Ascending aorta (tissue), 2 donors: ENCODE results near the gene ARHGEF28. TPM values are rescaled to one million over a fixed set of nuclear protein-coding genes. Genes with fewer than 3 reads are reported as not detected.

Experiments used
- DNase-seq, 2 donors: peaks; one replicate each; pipeline ENCODE4 v3.0.0-alpha.2; 2019; ENCODE audit warnings: low spot score in 2 of 2
- H3K27ac ChIP-seq, 2 donors: fragments of 200-600 bp; sonication (generic); one replicate each; pipeline ENCODE4 v1.5.1; 2016 to 2017; ENCODE audit warnings: mild to moderate bottlenecking in 1 of 2
- H3K27me3 ChIP-seq: fragments of 200-600 bp; sonication (generic); one replicate; pipeline ENCODE4 v1.5.1; 2017
- H3K36me3 ChIP-seq, 2 donors: fragments of 200-600 bp; sonication (generic); one replicate each; pipeline ENCODE4 v1.5.1; 2016
- H3K4me1 ChIP-seq, 2 donors: fragments of 200-600 bp; sonication (generic); one replicate each; pipeline ENCODE4 v1.5.1; 2016 to 2017; ENCODE audit warnings: mild to moderate bottlenecking in 1 of 2
- H3K4me3 ChIP-seq, 2 donors: fragments of 200-600 bp; sonication (generic); one replicate each; pipeline ENCODE4 v1.5.1; 2016 to 2017; ENCODE audit warnings: mild to moderate bottlenecking in 1 of 2
- H3K9me3 ChIP-seq, 2 donors: fragments of 200-600 bp; sonication (generic); one replicate each; pipeline ENCODE4 v1.5.1; 2016
- CTCF ChIP-seq, 3 experiments: fragments of 200-600 bp in 2 of 3; fragments of 450-650 bp in 1 of 3; sonication (generic) in 2 of 3; IDR thresholded peaks; one replicate each; pipeline ENCODE4 v1.5.1; 2016 to 2019; ENCODE audit warnings: antibody characterized with exemption in 3 of 3, mild to moderate bottlenecking in 1 of 3, moderate library complexity in 1 of 3
- intact Hi-C: fragments of 100-400 bp; cut with DNase I; formaldehyde crosslinking; loops from one replicate; pipeline ENCODE4 v1.15.1; 2023
- total RNA-seq: library from RNA; depleted of rRNA; stranded (reverse); fragments of >200 nt; gene quantifications from one replicate; pipeline ENCODE4 v1.1.0, GENCODE V29; 2016

ARHGEF28 gene
- total RNA-seq, 1 donor from 2014 or later: 15.1 TPM

- Histone ChIP-seq H3K27me3 (no peaks in the 10 kb centered on the region), H3K36me3 (no peaks in the 10 kb centered on the region), H3K4me3 (no peak overlapping the region), H3K4me1 (peaks cover 0 to 8% of the 10 kb centered on the region in 2 donors), H3K9me3 (no peaks in the 10 kb centered on the region), H3K27ac (no peak overlapping the region)
- DNase-seq: no peak
- intact Hi-C loops: no loop called here
- no peak for TF ChIP-seq CTCF (IDR thresholded peaks at IDR 0.05)
These were observed 56.2 kb downstream of the ARHGEF28 start for GRCh38 chr5:73682176-73682575.

- Histone ChIP-seq H3K36me3 (no peaks in the 10 kb centered on the region), H3K4me3 (no peak overlapping the region), H3K27me3 (no peaks in the 10 kb centered on the region), H3K27ac (no peak overlapping the region), H3K9me3 (no peaks in the 10 kb centered on the region), H3K4me1 (peaks cover 0 to 8% of the 10 kb centered on the region in 2 donors)
- intact Hi-C loops: no loop called here
- TF ChIP-seq CTCF (IDR thresholded peaks at IDR 0.05): no peak
- DNase-seq: no peak
These were observed 58.7 kb downstream of the ARHGEF28 start for GRCh38 chr5:73684691-73685090.

GRCh38 chr5:73686912-73687311 is 60.9 kb downstream of the ARHGEF28 start:
- intact Hi-C loops: no loop called here
- DNase-seq: no peak
- Histone ChIP-seq H3K9me3 (no peaks in the 10 kb centered on the region), H3K4me3 (no peak overlapping the region), H3K36me3 (no peaks in the 10 kb centered on the region), H3K27ac (no peak overlapping the region), H3K4me1 (peaks cover 0 to 8% of the 10 kb centered on the region in 2 donors), H3K27me3 (no peaks in the 10 kb centered on the region)
- no peak for TF ChIP-seq CTCF (IDR thresholded peaks at IDR 0.05)

- Histone ChIP-seq H3K4me3 (no peak overlapping the region), H3K36me3 (no peaks in the 10 kb centered on the region), H3K4me1 (peaks cover 0 to 3% of the 10 kb centered on the region in 2 donors), H3K27me3 (no peaks in the 10 kb centered on the region), H3K27ac (no peak overlapping the region), H3K9me3 (no peaks in the 10 kb centered on the region)
- DNase-seq: no peak
- intact Hi-C loops: no loop called here
- TF ChIP-seq CTCF (IDR thresholded peaks at IDR 0.05): no peak
These were observed 61.4 kb downstream of the ARHGEF28 start for GRCh38 chr5:73687357-73687756.

- H3K4me3 ChIP-seq: no peak overlapping the region
- no peak for DNase-seq
- H3K4me1 ChIP-seq: peaks cover 0 to 14% of the 10 kb centered on the region in 2 donors
- no peak overlapping the region for H3K27ac ChIP-seq
- H3K36me3 ChIP-seq: no peaks in the 10 kb centered on the region
- intact Hi-C loops: loop anchor here (5.0 kb wide), 1 partner anchor 98 kb away; no protein-coding TSS in a partner anchor
- H3K9me3 ChIP-seq: no peaks in the 10 kb centered on the region
- no peak for TF ChIP-seq CTCF (IDR thresholded peaks at IDR 0.05)
- H3K27me3 ChIP-seq: no peaks in the 10 kb centered on the region
These were observed 64.0 kb downstream of the ARHGEF28 start for GRCh38 chr5:73690015-73690414.
